Mucosa of descending colon (tissue), 3 donors: ENCODE measurements around the gene CRYL1. TPM values are rescaled to one million over a fixed set of nuclear protein-coding genes. Genes with fewer than 3 reads are reported as not detected.

Source experiments
- ATAC-seq: fragments of 200-7000 bp; cut with Tn5 transposase; one replicate; pipeline ENCODE4 v1.9.1; 2020; ENCODE audit warnings: mild to moderate bottlenecking, moderate library complexity
- DNase-seq, 3 donors: peaks; one replicate each; pipeline ENCODE4 v3.0.0-alpha.2; 2020
- H3K36me3 ChIP-seq: fragments of 200-600 bp; one replicate; pipeline ENCODE4 v1.8.0; 2021; ENCODE audit warnings: low read depth, mild to moderate bottlenecking
- H3K4me1 ChIP-seq: fragments of 200-600 bp; one replicate; pipeline ENCODE4 v1.8.0; 2021; ENCODE audit warnings: low read depth, mild to moderate bottlenecking
- H3K4me3 ChIP-seq: fragments of 200-600 bp; one replicate; pipeline ENCODE4 v1.8.0; 2021; ENCODE audit warnings: mild to moderate bottlenecking
- H3K9me3 ChIP-seq: fragments of 200-600 bp; one replicate; pipeline ENCODE4 v1.8.0; 2021; ENCODE audit warnings: mild to moderate bottlenecking
- intact Hi-C, 2 donors: fragments of 100-400 bp; cut with DNase I in 1 of 2; cut with micrococcal nuclease in 1 of 2; formaldehyde crosslinking; loops; one replicate each; pipeline versions ENCODE4 v1.11.0 to v1.11.1; 2022; cut with DNase I, micrococcal nuclease
- total RNA-seq, 3 donors: library from RNA; stranded (reverse); fragmentation: NEBNext Ultra II Directional in 2 of 3; extraction: Animal tissue kit (Norgen Biotek cat#: 25700) in 2 of 3; gene quantifications; one replicate each; pipeline versions ENCODE4 v1.2.1 to v1.2.4, GENCODE V29; 2021 to 2023
- TF ChIP-seq, protein P1 (sequence below): fragments of 200-600 bp; IDR thresholded peaks from one replicate; pipeline ENCODE4 v1.8.0; 2022; ENCODE audit warnings: antibody characterized with exemption, mild to moderate bottlenecking
- donor health status: DM: no; HTN: no; CAD: no; lungs with moderate emphysema.
- donor health status: DM: no; HTN: no; CAD: no.
- donor health status: DM: no; HTN: yes; CAD: no.

CRYL1 gene
- total RNA-seq, 3 donors from 2014 or later = 49.2 to 141 (median 106) TPM

GRCh38 chr13:20514866-20515265, 10.8 kb downstream of the CRYL1 start:
- DNase-seq = no peak
- intact Hi-C loops = no loop called here
- Histone ChIP-seq H3K4me3 (no peak overlapping the region), H3K36me3 (no peaks in the 10 kb centered on the region), H3K4me1 (no peaks in the 10 kb centered on the region), H3K9me3 (no peaks in the 10 kb centered on the region)
- no peak for ATAC-seq
- TF ChIP-seq, protein P1, sequence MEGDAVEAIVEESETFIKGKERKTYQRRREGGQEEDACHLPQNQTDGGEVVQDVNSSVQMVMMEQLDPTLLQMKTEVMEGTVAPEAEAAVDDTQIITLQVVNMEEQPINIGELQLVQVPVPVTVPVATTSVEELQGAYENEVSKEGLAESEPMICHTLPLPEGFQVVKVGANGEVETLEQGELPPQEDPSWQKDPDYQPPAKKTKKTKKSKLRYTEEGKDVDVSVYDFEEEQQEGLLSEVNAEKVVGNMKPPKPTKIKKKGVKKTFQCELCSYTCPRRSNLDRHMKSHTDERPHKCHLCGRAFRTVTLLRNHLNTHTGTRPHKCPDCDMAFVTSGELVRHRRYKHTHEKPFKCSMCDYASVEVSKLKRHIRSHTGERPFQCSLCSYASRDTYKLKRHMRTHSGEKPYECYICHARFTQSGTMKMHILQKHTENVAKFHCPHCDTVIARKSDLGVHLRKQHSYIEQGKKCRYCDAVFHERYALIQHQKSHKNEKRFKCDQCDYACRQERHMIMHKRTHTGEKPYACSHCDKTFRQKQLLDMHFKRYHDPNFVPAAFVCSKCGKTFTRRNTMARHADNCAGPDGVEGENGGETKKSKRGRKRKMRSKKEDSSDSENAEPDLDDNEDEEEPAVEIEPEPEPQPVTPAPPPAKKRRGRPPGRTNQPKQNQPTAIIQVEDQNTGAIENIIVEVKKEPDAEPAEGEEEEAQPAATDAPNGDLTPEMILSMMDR = no peak

DNA sequence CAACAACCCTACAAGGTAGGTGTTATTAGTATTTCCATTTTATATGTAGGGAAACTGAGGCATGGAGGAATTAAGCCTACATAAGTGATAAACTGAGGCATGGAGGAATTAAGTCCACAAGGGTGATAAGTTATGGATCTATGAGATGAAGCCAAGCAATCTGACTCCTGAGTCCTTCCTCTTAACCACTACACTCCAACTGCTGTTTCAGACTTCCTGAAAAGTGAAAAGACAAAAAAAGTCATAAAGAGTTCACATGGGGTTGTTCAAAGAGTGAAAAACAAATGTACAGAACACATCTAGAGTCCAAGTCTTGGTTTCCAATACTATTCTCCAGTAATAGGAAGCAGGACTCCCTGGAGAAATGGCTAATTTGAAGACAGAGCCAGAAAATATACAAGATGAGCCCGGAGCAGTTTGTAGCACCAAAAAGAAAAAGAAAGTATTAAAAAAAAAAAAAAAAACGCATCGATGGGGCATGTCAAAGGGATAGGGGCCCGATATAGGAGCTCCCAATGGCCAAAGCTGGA, 12.1 kb downstream of the CRYL1 start:
- TF ChIP-seq, protein P1 = no peak
- DNase-seq (no peak), ATAC-seq (no peak)
- Histone ChIP-seq H3K4me1 (no peaks in the 10 kb centered on the region), H3K36me3 (no peaks in the 10 kb centered on the region), H3K4me3 (no peak overlapping the region), H3K9me3 (no peaks in the 10 kb centered on the region)
- intact Hi-C loops = no loop called here

- intact Hi-C loops = no loop called here
- TF ChIP-seq, protein P1 = no peak
- no peaks in the 10 kb centered on the region for H3K9me3 ChIP-seq
- no peaks in the 10 kb centered on the region for H3K36me3 ChIP-seq
- H3K4me1 ChIP-seq = peaks cover 2% of the 10 kb centered on the region
- ATAC-seq = no peak
- no peak for DNase-seq
- H3K4me3 ChIP-seq = no peak overlapping the region
Observed at GRCh38 chr13:20512042-20512683, 13.5 kb downstream of the CRYL1 start.

DNA sequence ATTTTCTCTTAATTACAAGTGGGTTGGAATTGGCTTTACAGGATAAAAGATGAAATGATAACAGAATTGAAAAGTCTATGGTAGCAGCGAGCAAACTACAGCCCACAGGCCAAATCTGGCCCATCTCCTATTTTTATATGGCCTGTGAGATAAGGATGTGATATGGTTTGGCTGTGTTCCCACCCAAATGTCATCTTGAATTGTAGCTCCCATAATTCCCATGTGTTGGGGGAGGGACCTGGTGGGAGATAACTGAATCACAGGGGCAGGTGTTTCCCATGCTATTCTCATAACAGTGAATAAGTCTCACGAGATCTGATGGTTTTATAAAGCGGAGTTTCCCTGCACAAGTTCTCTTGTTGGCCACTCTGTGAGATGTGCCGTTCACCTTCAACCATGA, 19.0 kb downstream of the CRYL1 start:
- no peak for DNase-seq
- ATAC-seq = no peak
- Histone ChIP-seq H3K36me3 (no peaks in the 10 kb centered on the region), H3K9me3 (no peaks in the 10 kb centered on the region), H3K4me3 (no peak overlapping the region), H3K4me1 (peaks cover 8% of the 10 kb centered on the region)
- TF ChIP-seq, protein P1 = no peak
- intact Hi-C loops = no loop called here

DNA sequence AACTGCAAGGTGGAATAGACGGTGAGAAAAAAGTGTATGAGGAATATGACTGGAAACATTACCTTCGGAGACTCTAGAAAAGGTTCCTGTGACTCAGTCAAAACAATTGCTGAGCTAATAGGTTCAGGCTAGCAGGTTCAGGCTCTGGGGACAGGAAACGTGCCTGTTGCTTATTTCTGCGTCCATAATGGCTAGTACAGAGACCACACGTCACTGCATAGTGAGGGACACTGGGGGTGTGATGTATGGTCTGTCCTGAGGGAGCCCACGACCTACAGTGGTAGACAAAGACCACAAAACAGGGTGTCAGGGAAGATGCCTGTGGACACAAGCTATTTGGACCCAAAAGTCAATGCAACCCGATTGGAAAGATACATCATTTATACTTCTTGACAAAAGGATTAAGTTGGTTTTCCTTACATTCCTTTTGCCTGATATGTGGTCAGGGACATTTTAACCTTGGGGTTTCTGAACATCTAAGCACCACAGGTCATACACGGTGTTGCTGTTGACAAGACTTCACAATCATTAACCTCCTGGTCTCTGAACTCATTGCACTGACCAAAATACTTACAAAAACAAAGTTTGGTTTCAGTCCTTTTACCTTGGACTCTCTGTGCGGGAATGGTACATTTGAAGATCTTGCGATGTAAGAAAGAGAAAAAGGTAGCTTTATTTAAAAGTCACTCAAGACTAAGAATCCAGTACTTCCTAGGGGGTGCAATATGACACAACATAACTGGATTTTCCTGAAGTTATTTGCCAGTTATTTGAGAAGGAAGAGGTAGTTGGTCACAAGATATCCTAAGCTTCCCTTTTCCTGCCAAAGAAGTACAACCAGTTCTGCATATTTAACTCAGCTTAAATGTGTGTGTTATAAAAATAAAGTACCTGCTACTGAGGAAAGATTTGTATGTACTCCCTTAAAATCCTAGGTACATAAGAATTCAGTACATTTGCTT, 20.0 kb downstream of the CRYL1 start:
- H3K36me3 ChIP-seq = no peaks in the 10 kb centered on the region
- DNase-seq = no peak
- no peaks in the 10 kb centered on the region for H3K9me3 ChIP-seq
- intact Hi-C loops = no loop called here
- ATAC-seq = no peak
- TF ChIP-seq, protein P1 = no peak
- peaks cover 8% of the 10 kb centered on the region for H3K4me1 ChIP-seq
- H3K4me3 ChIP-seq = no peak overlapping the region
